Lower leg skin (tissue), 3 donors: ENCODE results near the gene MT1E.

ENCODE experiments used
- POLR2A ChIP-seq, 2 donors: fragments of 450-650 bp; IDR thresholded peaks; one replicate each; pipeline ENCODE4 v1.6.1; 2016 to 2017; ENCODE audit warnings: antibody characterized with exemption in 2 of 2, mild to moderate bottlenecking in 1 of 2, moderate library complexity in 1 of 2
- TF ChIP-seq, protein P1 (sequence below), 3 donors: fragments of 450-650 bp; IDR thresholded peaks; one replicate each; pipeline ENCODE4 v1.5.1; 2016; ENCODE audit warnings: antibody characterized with exemption in 3 of 3, mild to moderate bottlenecking in 3 of 3, moderate library complexity in 2 of 3

DNA sequence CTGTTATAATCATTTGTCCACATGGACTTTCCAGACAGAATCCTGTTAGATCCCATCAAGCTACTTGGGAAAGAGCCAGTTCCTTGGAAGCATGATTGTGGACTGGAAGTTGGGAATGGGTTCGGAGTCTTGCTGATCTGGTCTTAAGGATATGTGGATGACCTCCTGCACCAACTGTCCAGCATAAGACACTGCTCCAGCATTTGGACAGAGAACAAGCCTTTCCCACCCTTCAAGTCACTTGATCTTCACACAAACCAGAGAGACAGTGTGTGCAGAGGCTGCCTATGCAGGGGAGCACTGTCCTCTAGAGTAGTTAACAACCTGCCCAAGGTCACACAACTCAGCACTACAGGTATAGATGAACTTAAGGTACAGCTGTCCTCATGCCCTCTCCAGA, 20.3 kb downstream of the MT1E start:
- TF ChIP-seq, protein P1, sequence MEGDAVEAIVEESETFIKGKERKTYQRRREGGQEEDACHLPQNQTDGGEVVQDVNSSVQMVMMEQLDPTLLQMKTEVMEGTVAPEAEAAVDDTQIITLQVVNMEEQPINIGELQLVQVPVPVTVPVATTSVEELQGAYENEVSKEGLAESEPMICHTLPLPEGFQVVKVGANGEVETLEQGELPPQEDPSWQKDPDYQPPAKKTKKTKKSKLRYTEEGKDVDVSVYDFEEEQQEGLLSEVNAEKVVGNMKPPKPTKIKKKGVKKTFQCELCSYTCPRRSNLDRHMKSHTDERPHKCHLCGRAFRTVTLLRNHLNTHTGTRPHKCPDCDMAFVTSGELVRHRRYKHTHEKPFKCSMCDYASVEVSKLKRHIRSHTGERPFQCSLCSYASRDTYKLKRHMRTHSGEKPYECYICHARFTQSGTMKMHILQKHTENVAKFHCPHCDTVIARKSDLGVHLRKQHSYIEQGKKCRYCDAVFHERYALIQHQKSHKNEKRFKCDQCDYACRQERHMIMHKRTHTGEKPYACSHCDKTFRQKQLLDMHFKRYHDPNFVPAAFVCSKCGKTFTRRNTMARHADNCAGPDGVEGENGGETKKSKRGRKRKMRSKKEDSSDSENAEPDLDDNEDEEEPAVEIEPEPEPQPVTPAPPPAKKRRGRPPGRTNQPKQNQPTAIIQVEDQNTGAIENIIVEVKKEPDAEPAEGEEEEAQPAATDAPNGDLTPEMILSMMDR (IDR thresholded peaks at IDR 0.05) = no peak
- TF ChIP-seq POLR2A (IDR thresholded peaks at IDR 0.05) = no peak
